Raji (cell line): ENCODE results near the gene IGFBP6.

ENCODE experiments used
- POLR2A ChIP-seq: IDR thresholded peaks from 2 replicates; pipeline ENCODE4 v1.6.1; 2011; ENCODE audit warnings: low read depth, low read length, control low read depth; ENCODE audit not compliant: insufficient read depth

IGFBP6 gene

DNA sequence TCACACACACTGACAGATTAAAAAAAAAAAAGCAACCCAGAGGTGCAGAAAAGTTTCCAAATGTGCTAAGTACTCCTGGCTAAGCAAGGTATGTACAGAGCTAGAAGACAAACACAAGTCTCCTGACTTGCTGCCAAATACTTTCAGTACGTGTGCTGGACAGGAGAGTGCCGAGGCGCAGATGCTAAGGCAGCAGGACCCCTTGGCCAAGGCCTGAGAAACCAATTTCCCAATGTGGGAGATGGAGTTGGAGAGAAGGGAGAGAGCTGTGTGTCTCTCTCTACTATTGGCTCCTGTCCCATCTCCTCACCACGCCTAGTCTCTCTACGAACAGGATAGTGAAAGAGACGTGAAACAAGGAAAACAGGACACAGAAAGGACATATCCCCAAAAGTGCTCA, 23.6 kb upstream of the IGFBP6 start:
- no peak for TF ChIP-seq POLR2A

DNA sequence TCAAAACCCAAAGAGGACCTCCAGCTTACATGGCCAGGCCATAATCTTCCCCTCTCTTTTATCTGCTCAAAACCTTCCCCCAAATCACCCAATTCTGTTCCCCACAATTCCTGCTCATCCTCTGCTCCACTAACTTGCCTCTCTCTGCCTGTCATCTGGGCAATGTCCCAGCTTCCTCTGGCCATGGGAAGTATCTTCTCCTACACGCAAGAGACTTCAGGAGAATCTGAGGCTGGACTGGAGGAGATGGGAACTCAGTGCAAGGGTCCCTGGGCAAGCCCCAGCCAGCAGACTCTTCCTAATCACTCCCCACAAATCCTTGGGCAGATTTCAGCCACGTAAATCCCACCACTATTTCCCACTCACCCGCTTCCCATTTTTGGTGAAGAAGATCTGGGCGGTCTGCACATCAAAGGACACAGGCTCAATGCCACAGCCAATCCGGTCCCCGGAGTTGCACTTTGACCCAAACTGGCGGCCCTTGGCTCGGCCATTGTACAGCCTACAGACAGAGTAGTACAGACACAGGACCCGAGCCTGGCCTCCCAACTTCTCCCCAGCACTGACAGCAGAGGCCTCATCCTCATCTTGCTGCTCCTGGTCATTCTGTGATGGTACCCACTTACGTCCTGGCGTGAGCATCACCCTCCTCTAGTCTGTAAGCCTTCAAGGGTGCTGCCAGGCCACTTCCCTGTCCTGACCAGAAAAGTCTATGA, 23.0 kb upstream of the IGFBP6 start:
- TF ChIP-seq POLR2A: no peak

DNA sequence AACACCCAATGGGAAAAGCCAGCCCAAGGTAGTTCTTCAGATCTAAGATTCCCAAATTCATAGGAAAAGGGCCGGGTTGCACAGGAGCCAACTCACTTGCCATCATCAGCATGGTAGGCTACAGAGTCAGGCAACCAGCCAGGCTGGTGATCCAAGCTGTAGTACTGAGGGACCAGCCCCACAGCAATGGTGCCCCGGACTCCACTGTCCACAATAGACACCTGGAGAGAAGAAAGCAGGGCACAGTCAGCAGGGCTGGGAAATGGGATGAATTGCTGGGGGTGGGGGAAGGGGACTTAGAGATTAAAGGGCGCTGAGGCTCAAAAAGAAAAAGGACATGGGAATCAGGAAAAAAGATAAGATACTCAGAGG, 22.5 kb upstream of the IGFBP6 start:
- TF ChIP-seq POLR2A: no peak

DNA sequence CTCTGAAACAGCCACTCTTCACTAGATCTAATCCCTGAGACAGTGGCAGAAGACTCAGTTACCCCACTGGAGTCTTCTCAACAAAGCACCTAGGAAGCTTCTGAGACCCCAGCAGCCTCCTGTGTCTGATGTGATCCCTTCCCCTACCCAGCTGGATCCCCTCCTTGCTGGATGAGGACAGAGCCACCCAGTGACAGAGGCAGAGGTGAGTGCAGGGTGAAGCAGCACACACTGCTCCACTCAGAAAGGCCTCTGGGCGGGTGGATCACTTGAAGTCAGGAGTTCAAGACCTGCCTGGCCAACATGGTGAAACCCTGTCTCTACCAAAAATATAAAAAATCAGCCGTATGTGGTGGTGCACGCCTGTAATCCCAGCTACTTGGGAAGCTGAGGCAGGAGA, 21.0 kb upstream of the IGFBP6 start:
- no peak for TF ChIP-seq POLR2A

DNA sequence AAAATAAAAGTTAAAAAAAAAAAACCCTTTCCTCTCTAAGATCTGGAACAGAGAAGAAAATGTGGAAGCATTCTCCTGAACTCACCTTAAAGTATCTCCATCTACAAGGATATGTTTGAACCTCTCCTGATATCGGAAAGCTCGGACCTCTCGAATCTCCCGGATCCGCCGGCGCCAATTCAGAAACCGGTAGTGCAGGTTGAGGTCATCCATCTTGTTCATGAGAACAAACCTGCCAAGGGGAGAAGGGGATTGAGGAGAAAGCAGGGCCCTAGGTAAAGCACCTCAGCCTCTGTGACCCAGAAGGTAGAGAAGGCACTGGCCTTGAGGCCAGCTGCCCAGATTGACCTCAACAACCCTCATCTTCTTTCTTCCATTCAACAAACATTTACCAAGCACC, 20.4 kb upstream of the IGFBP6 start:
- TF ChIP-seq POLR2A: no peak

DNA sequence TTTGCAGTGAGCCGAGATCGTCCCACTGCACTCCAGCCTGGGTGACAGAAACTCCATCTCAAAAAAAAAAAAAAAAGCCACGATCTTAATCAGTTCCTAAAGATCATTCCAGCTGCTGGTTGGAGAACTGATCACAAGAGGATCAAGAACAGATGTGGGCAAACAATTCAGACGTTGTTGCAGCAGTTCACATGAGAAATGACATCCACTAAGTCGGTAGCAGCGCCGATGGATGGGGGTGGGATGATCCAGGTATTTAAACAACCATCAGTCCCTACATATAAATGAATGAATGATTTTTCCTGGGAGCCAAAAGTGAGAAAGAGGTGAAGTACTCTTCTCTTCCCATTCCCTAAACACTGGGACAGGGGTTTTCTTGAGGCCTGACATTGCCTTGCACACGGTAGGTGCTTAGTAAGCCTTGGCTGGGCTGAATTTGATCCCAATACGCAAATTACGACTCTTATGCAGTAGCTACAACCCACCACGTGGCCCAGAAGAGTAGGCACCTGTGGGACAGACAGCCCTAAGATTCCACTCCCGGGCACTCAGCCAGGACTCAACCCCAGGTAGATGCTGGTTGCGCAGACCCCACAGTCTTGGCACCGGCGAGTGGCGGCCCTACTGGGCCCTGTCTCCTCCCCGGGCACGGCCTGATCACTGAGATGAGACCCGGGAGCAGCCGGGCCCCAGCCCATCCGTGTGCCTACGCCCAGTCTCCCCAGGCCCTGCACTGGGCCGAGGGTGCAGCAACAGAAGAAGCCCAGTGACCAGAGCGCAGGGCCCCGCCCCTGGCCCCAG, 18.8 kb upstream of the IGFBP6 start:
- no peak; the same call in 1 of the 2 replicates for TF ChIP-seq POLR2A

DNA sequence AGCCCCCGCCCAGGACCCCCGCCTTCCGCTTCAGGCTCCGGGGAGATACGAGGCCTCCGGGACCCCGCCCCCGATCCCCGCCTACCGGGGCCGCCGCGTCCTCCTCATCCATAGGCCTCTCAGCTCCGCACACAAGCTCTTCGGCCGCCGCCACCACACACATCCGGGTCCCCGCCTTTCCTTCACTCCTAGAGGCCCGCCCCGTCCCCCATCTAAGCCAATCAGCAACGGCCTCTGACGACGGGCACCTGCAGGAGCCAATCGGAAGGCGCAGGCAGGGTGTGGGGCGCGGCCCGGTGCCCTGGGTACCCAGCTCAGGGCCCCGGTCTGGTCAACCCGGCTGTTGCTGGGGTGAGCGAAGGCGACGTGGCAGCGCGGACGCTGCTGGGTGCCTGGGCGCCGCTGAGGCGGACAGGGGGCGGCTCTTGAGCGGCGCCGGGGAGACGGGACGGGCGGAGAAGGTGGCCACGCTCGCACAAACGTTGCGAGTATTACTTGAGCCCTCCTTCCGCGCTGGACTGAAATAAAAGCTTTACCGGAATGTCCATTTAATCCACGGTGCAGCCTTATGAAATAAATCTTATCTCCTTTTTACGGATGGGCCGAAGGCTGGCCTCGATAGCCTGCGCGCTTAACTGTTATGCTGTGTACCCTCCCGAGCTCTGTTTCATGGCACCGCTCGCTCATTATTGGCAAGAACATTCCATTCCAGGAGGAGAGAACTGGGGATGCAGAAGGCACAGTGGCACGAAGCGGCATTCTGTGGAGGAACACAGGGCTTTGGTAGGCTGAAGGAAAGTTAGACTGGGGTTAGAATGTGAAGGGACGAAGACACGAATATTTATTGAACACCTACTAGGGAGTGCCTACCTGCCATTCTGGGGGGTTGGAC, 18.0 kb upstream of the IGFBP6 start, which contains the start of gene SPRYD3:
SPRYD3 (minus strand) TSS at position 165 of the 892 bp plus-strand sequence; CDS start at position 108, 57 bp downstream.
- peak; percentile 88 for TF ChIP-seq POLR2A

DNA sequence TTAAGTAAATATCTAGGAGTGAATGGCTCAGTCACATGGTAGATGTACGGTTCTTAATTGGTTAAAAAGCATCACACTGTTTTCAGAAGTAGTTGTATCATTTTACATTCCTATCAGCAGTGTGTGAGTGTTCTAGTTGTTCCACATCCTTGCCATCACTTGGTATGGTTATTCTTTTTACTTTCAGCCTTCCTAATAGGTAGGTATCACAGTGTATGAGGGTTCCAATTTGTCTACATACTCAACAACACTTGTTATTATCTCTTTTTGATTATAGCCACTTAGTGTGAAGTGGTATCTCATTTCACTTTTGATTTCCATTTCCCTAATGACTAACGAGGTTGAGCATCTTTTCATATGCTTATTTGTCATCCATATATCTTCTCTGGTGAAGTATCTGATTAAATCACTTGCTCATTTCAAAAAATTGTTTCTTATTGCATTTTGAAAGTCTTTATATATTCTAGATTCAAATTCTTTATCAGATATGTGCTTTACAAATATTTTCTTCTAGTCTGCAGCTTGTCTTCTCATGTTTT, 14.8 kb upstream of the IGFBP6 start:
- no peak for TF ChIP-seq POLR2A

DNA sequence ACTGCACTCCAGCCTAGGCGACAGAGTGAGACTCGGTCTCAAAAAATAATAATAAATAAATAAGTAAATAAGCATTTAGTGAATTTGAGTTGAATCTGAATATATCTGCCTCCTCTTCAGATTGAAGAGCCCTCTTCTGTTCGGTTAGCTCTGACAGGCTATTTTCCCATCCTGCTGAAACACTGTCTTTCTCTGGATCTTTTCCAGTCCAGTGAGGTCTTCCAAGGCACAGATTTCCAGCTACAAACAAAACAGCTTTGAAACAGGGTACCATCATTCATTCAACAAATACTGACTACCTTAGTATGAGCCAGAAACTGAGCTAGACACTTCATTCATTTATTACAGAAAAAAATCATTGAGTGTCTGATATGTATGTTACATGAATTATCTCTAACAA, 11.1 kb upstream of the IGFBP6 start:
- no peak for TF ChIP-seq POLR2A

DNA sequence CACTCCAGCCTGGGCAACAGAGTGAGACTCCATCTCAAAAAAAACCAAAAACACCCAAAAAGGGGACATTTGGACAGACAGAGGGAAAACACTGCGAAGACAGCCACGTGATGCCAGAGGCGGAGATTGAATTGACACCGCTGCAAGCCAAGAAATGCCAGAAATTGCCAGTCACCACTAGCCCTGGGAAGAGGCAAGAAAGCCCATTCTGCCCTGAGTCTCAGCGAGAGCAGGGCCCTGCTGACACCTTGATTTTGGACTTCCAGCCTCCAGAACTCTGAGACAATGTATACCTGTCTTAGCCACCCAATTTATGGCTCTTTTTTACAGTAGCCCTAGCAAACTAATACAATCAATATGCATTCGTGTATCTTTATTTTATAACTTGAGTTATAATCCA, 7.4 kb upstream of the IGFBP6 start:
- no peak for TF ChIP-seq POLR2A

DNA sequence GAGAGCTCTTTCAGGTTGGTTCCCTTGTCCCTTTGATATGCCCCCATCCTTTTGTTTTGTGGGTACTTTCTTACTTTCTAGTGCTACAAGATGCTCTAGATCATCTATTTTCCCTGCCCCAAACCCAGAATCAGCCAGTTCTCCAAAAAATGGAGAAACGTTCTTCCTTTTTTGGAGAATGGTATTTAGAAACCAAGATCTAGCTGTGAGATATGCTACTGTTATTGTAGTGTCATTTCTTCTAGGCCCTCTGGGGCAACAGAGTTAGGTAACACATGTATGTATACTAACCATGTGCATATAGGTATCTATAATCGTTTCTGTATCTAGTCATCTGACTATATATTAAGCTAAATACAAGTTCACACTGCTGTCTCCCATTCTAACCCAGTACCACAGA, 6.9 kb upstream of the IGFBP6 start:
- TF ChIP-seq POLR2A: no peak

DNA sequence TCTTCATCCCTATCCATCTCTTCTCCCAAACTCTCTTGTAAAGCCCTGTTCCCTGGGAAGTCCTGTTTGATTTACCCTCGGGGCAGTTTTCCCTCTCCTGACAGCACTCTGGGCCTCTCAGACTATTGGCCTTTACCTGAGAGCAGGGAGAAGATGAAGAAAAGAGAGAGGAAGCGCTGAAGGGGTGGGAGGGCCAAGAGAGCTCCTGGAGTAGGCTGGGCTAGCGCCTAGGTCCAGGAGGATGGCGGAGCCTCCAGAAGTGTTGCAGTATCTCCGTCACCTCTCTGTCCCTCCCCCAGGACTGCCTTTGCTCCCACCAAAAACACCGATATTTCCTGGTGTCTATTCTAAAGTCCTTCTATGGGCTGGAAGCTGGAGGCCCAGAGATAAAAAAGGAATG, 5.7 kb upstream of the IGFBP6 start:
- no peak for TF ChIP-seq POLR2A

DNA sequence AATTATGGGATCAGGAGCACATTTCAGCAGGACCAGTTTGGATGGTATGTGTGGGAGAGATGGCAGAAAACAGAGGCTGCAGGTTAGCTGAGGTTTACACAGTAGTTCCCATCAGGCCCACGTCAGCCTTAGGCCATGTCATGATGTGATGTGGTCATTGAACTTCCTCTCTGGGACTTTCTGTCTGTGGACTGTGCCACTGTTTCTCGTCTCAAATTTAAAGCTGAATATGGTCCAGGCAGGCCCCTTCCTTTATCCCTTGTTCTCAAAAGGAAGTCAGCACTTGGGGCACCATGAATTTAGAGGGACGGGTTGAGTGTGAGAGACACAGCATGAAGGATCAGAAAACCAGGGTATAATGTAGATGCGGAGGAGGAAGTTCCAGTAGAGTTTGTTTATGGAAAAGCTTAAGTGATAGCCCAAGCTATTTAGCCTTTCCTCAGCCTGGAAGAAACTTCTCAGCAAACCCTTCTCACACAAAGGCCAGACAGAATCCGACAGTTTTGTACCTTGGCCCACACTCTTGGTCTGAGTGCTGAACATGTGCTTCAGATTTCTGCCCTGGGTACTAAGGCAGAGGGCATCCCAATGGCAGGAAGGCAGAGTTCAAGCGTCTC, 3.6 kb upstream of the IGFBP6 start:
- TF ChIP-seq POLR2A: no peak

DNA sequence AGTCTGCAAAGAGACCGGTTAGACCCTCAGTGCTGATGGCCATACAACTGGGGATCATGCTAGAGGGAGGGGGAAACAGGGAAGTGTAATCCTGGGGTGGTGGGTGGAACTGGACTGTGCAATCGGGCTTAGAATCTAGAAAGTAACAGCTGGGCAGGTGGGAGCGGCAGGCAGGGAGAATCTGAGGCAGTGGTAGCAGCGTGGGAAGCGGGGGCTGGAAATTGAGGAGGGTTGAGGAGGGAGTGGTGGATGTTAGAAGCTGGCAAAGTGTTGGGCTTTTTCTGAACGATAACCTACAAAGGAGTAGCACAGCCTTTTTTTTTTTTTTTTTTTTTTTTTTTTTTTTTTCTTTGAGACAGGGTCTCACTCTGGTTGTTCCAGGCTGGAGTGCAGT, 3.1 kb upstream of the IGFBP6 start:
- TF ChIP-seq POLR2A: no peak
